Ascending aorta (tissue), 2 donors: ENCODE results near the gene CFAP157. TPM values are rescaled to one million over a fixed set of nuclear protein-coding genes. Genes with fewer than 3 reads are reported as not detected.

Experiments used
- DNase-seq, 2 donors: peaks; one replicate each; pipeline ENCODE4 v3.0.0-alpha.2; 2019; ENCODE audit warnings: low spot score in 2 of 2
- H3K27ac ChIP-seq, 2 donors: fragments of 200-600 bp; sonication (generic); one replicate each; pipeline ENCODE4 v1.5.1; 2016 to 2017; ENCODE audit warnings: mild to moderate bottlenecking in 1 of 2
- H3K27me3 ChIP-seq: fragments of 200-600 bp; sonication (generic); one replicate; pipeline ENCODE4 v1.5.1; 2017
- H3K36me3 ChIP-seq, 2 donors: fragments of 200-600 bp; sonication (generic); one replicate each; pipeline ENCODE4 v1.5.1; 2016
- H3K4me1 ChIP-seq, 2 donors: fragments of 200-600 bp; sonication (generic); one replicate each; pipeline ENCODE4 v1.5.1; 2016 to 2017; ENCODE audit warnings: mild to moderate bottlenecking in 1 of 2
- H3K4me3 ChIP-seq, 2 donors: fragments of 200-600 bp; sonication (generic); one replicate each; pipeline ENCODE4 v1.5.1; 2016 to 2017; ENCODE audit warnings: mild to moderate bottlenecking in 1 of 2
- H3K9me3 ChIP-seq, 2 donors: fragments of 200-600 bp; sonication (generic); one replicate each; pipeline ENCODE4 v1.5.1; 2016
- CTCF ChIP-seq, 3 experiments: fragments of 200-600 bp in 2 of 3; fragments of 450-650 bp in 1 of 3; sonication (generic) in 2 of 3; IDR thresholded peaks; one replicate each; pipeline ENCODE4 v1.5.1; 2016 to 2019; ENCODE audit warnings: antibody characterized with exemption in 3 of 3, mild to moderate bottlenecking in 1 of 3, moderate library complexity in 1 of 3
- intact Hi-C: fragments of 100-400 bp; cut with DNase I; formaldehyde crosslinking; loops from one replicate; pipeline ENCODE4 v1.15.1; 2023
- total RNA-seq: library from RNA; depleted of rRNA; stranded (reverse); fragments of >200 nt; gene quantifications from one replicate; pipeline ENCODE4 v1.1.0, GENCODE V29; 2016

Gene CFAP157
- total RNA-seq, 1 donor from 2014 or later = not detected

- no peak overlapping the region for H3K4me3 ChIP-seq
- no peak for DNase-seq
- H3K9me3 ChIP-seq = no peaks in the 10 kb centered on the region
- no peaks in the 10 kb centered on the region for H3K4me1 ChIP-seq
- TF ChIP-seq CTCF (IDR thresholded peaks at IDR 0.05) = no peak
- no peaks in the 10 kb centered on the region for H3K27me3 ChIP-seq
- no peak overlapping the region for H3K27ac ChIP-seq
- H3K36me3 ChIP-seq = peaks cover 7 to 23% of the 10 kb centered on the region in 2 donors
- intact Hi-C loops = no loop called here
Measured at GRCh38 chr9:127693143-127693542, 13.6 kb upstream of the CFAP157 start.

GRCh38 chr9:127693697-127694096 is 13.1 kb upstream of the CFAP157 start:
- intact Hi-C loops = no loop called here
- Histone ChIP-seq H3K27ac (no peak overlapping the region), H3K27me3 (no peaks in the 10 kb centered on the region), H3K9me3 (no peaks in the 10 kb centered on the region), H3K4me1 (no peaks in the 10 kb centered on the region), H3K4me3 (no peak overlapping the region), H3K36me3 (peaks cover 7 to 19% of the 10 kb centered on the region in 2 donors)
- no peak for DNase-seq
- no peak for TF ChIP-seq CTCF (IDR thresholded peaks at IDR 0.05)

- intact Hi-C loops = no loop called here
- Histone ChIP-seq H3K27ac (no peak overlapping the region), H3K27me3 (no peaks in the 10 kb centered on the region), H3K4me3 (no peak overlapping the region), H3K36me3 (peaks cover 0 to 16% of the 10 kb centered on the region in 2 donors), H3K4me1 (no peaks in the 10 kb centered on the region), H3K9me3 (no peaks in the 10 kb centered on the region)
- DNase-seq = no peak
- no peak for TF ChIP-seq CTCF (IDR thresholded peaks at IDR 0.05)
Measured at GRCh38 chr9:127694890-127695720, 11.7 kb upstream of the CFAP157 start.

- H3K27ac ChIP-seq = peak overlapping the region in 1 of 2 donors; percentile 92
Measured at GRCh38 chr9:127697575-127697974, 9.2 kb upstream of the CFAP157 start.

GRCh38 chr9:127698386-127698785 is 8.4 kb upstream of the CFAP157 start:
- H3K4me3 ChIP-seq = no peak overlapping the region
- no peaks in the 10 kb centered on the region for H3K9me3 ChIP-seq
- DNase-seq = no peak
- no peaks in the 10 kb centered on the region for H3K36me3 ChIP-seq
- peak overlapping the region; percentile 79 to 92 for H3K27ac ChIP-seq
- no peaks in the 10 kb centered on the region for H3K4me1 ChIP-seq
- intact Hi-C loops = no loop called here
- H3K27me3 ChIP-seq = no peaks in the 10 kb centered on the region
- TF ChIP-seq CTCF (IDR thresholded peaks at IDR 0.05) = no peak

More at GRCh38 chr9:127697575-127697974, 9.2 kb upstream of the CFAP157 start:
- intact Hi-C loops = no loop called here
- H3K4me1 ChIP-seq = no peaks in the 10 kb centered on the region
- no peaks in the 10 kb centered on the region for H3K9me3 ChIP-seq
- DNase-seq = no peak
- peaks cover 0 to 1% of the 10 kb centered on the region in 2 donors for H3K36me3 ChIP-seq
- H3K4me3 ChIP-seq = no peak overlapping the region
- TF ChIP-seq CTCF (IDR thresholded peaks at IDR 0.05) = no peak
- no peaks in the 10 kb centered on the region for H3K27me3 ChIP-seq
